Fibroblast of the aortic adventitia (primary cell): Measurements from ENCODE around the gene NUAK1. TPM values are rescaled to one million over a fixed set of nuclear protein-coding genes. Genes with fewer than 3 reads are reported as not detected.

Source experiments
- DNase-seq: peaks from one replicate; pipeline ENCODE4 v3.0.0-alpha.2; 2010; ENCODE audit warnings: low read depth
- H3K4me3 ChIP-seq: 2 replicates; pipeline ENCODE4 v1.5.1; 2011; ENCODE audit warnings: low read depth, mild to moderate bottlenecking, control low read depth, low read length, moderate library complexity
- CTCF ChIP-seq: IDR thresholded peaks from 2 replicates; pipeline ENCODE4 v1.5.1; 2011; ENCODE audit warnings: mild to moderate bottlenecking, low read length, control low read depth, inconsistent platforms; ENCODE audit not compliant: insufficient read depth
- total RNA-seq: library from RNA; depleted of rRNA; stranded (reverse); fragments of >200 nt; gene quantifications from 2 replicates; pipeline ENCODE4 v1.2.3, GENCODE V29; 2012; ENCODE audit warnings: low replicate concordance

Gene NUAK1
- total RNA-seq, 1 donor = 3.0 TPM

GRCh38 chr12:106031761-106032622, 106.8 kb downstream of the NUAK1 start:
- TF ChIP-seq CTCF = no peak
- no peak for DNase-seq
- no peak overlapping the region for H3K4me3 ChIP-seq

GRCh38 chr12:106030210-106031071, 108.3 kb downstream of the NUAK1 start:
- H3K4me3 ChIP-seq = no peak overlapping the region
- no peak for TF ChIP-seq CTCF
- DNase-seq = peak; percentile 92

GRCh38 chr12:106029532-106029931, 109.2 kb downstream of the NUAK1 start:
- no peak for DNase-seq
- TF ChIP-seq CTCF = no peak
- no peak overlapping the region for H3K4me3 ChIP-seq

- no peak overlapping the region for H3K4me3 ChIP-seq
- DNase-seq = no peak
- TF ChIP-seq CTCF = no peak
Measured at GRCh38 chr12:106027911-106028310, 110.8 kb downstream of the NUAK1 start.

GRCh38 chr12:106027286-106027685, 111.5 kb downstream of the NUAK1 start:
- no peak for DNase-seq
- H3K4me3 ChIP-seq = no peak overlapping the region
- TF ChIP-seq CTCF = no peak

- no peak for TF ChIP-seq CTCF
- DNase-seq = no peak
- no peak overlapping the region for H3K4me3 ChIP-seq
Measured at GRCh38 chr12:106025129-106025528, 113.6 kb downstream of the NUAK1 start.
